ENCODE data around the gene TEK. TPM values are rescaled to one million over a fixed set of nuclear protein-coding genes. Genes with fewer than 3 reads are reported as not detected.

The TEK gene
- total RNA-seq, 1 experiment from 2014 or later = not detected

GRCh38 chr9:27179245-27179865 lies 70.3 kb downstream of the TEK start:
- Histone ChIP-seq H3K27me3 (ENCODE audit: insufficient read depth, low read depth) (no peaks in the 10 kb centered on the region), H3K9me2 (ENCODE audit: insufficient read depth) (no peaks in the 10 kb centered on the region), H2AFZ (no peak overlapping the region), H3K4me3 (no peak overlapping the region), H3K4me1 (replicated peaks; ENCODE audit: insufficient read depth) (no peaks in the 10 kb centered on the region), H3F3A (ENCODE audit: insufficient read depth, low read depth) (no peaks in the 10 kb centered on the region), H3K4me2 (no peak overlapping the region), H3K27ac (no peak overlapping the region), H3K36me3 (ENCODE audit: low read depth) (no peaks in the 10 kb centered on the region), H4K20me1 (ENCODE audit: insufficient read depth) (no peaks in the 10 kb centered on the region), H3K79me2 (ENCODE audit: low read depth) (no peaks in the 10 kb centered on the region), H3K9me3 (ENCODE audit: insufficient read depth, low read depth) (no peaks in the 10 kb centered on the region)
- POLR2A ChIA-PET (ENCODE audit: unreplicated experiment) = no interaction called here
- TF ChIP-seq CTCF (conservative IDR thresholded peaks at IDR 0.05) (no peak), EZH2 (IDR thresholded peaks at IDR 0.05; ENCODE audit: low read depth) (no peak)
- DNase-seq = no peak
- CTCF ChIA-PET = interaction anchor here (0.8 kb wide), 1 partner anchor 259 kb away, joined by 3 read pairs; no protein-coding TSS in a partner anchor
- BruUV-seq (replicated peaks) = no TSS peak
- intact Hi-C loops (cut with micrococcal nuclease; ENCODE audit: unreplicated experiment) = no loop called here

- Histone ChIP-seq H3K9me2 (ENCODE audit: insufficient read depth) (no peaks in the 10 kb centered on the region), H3K36me3 (ENCODE audit: low read depth) (no peaks in the 10 kb centered on the region), H3K79me2 (ENCODE audit: low read depth) (no peaks in the 10 kb centered on the region), H3F3A (ENCODE audit: insufficient read depth, low read depth) (no peaks in the 10 kb centered on the region), H3K27me3 (ENCODE audit: insufficient read depth, low read depth) (no peaks in the 10 kb centered on the region), H2AFZ (no peak overlapping the region), H3K4me2 (no peak overlapping the region), H3K27ac (no peak overlapping the region), H3K4me1 (replicated peaks; ENCODE audit: insufficient read depth) (no peaks in the 10 kb centered on the region), H3K9me3 (ENCODE audit: insufficient read depth, low read depth) (no peaks in the 10 kb centered on the region), H4K20me1 (ENCODE audit: insufficient read depth) (no peaks in the 10 kb centered on the region), H3K4me3 (no peak overlapping the region)
- intact Hi-C loops (cut with micrococcal nuclease; ENCODE audit: unreplicated experiment) = loop anchor here (10.0 kb wide), 1 partner anchor 147 kb away; no protein-coding TSS in a partner anchor
- no peak for DNase-seq
- TF ChIP-seq EZH2 (IDR thresholded peaks at IDR 0.05; ENCODE audit: low read depth) (no peak), CTCF (conservative IDR thresholded peaks at IDR 0.05) (no peak)
- ChIA-PET CTCF (interaction anchor here (0.6 kb wide), 1 partner anchor 16 kb away, joined by 4 read pairs; no protein-coding TSS in a partner anchor), POLR2A (ENCODE audit: unreplicated experiment) (interaction anchor here (0.6 kb wide), 1 partner anchor 10 kb away, joined by 6 read pairs; no protein-coding TSS in a partner anchor)
- BruUV-seq (replicated peaks) = no TSS peak
These were observed 72.4 kb downstream of the TEK start for GRCh38 chr9:27181381-27181780.

- intact Hi-C loops (cut with micrococcal nuclease; ENCODE audit: unreplicated experiment) = loop anchor here (10.0 kb wide), 1 partner anchor 148 kb away; no protein-coding TSS in a partner anchor
- CTCF ChIA-PET = interaction anchor here (0.6 kb wide), 1 partner anchor 35 kb away, joined by 4 read pairs; no protein-coding TSS in a partner anchor
- no peaks in the 10 kb centered on the region for H4K20me1 ChIP-seq (ENCODE audit: insufficient read depth)
- no peaks in the 10 kb centered on the region for H3F3A ChIP-seq (ENCODE audit: insufficient read depth, low read depth)
- H3K27ac ChIP-seq = no peak overlapping the region
- no peaks in the 10 kb centered on the region for H3K79me2 ChIP-seq (ENCODE audit: low read depth)
- no peak overlapping the region for H2AFZ ChIP-seq
- POLR2A ChIA-PET (ENCODE audit: unreplicated experiment) = no interaction called here
- H3K9me2 ChIP-seq (ENCODE audit: insufficient read depth) = no peaks in the 10 kb centered on the region
- no peaks in the 10 kb centered on the region for H3K36me3 ChIP-seq (ENCODE audit: low read depth)
- DNase-seq = no peak
- TF ChIP-seq CTCF (conservative IDR thresholded peaks at IDR 0.05) = no peak
- TF ChIP-seq EZH2 (IDR thresholded peaks at IDR 0.05; ENCODE audit: low read depth) = no peak
- no peak overlapping the region for H3K4me2 ChIP-seq
- no peak overlapping the region for H3K4me3 ChIP-seq
- H3K27me3 ChIP-seq (ENCODE audit: insufficient read depth, low read depth) = no peaks in the 10 kb centered on the region
- no peaks in the 10 kb centered on the region for H3K9me3 ChIP-seq (ENCODE audit: insufficient read depth, low read depth)
- no peaks in the 10 kb centered on the region for H3K4me1 ChIP-seq (replicated peaks; ENCODE audit: insufficient read depth)
- no TSS peak for BruUV-seq (replicated peaks)
These were observed 73.4 kb downstream of the TEK start for GRCh38 chr9:27182421-27182820.

Measured in PC-9 (cell line).